Transverse colon (tissue), 4 donors: ENCODE measurements around the gene INSRR. TPM values are rescaled to one million over a fixed set of nuclear protein-coding genes. Genes with fewer than 3 reads are reported as not detected.

Source experiments
- DNase-seq: peaks from one replicate; pipeline ENCODE4 v3.0.0-alpha.2; 2019
- H3K27ac ChIP-seq, 4 donors: fragments of 200-600 bp; sonication (generic); 2 replicates each; pipeline ENCODE4 v1.5.1; 2016 to 2018; ENCODE audit warnings: inconsistent platforms in 4 of 4
- H3K27me3 ChIP-seq: fragments of 200-600 bp; sonication (generic); 2 replicates; pipeline ENCODE4 v1.5.1; 2017; ENCODE audit warnings: inconsistent platforms
- H3K36me3 ChIP-seq, 4 donors: fragments of 200-600 bp; sonication (generic); 2 replicates each; pipeline ENCODE4 v1.5.1; 2017 to 2019; ENCODE audit warnings: inconsistent platforms in 4 of 4
- H3K4me1 ChIP-seq, 4 donors: fragments of 200-600 bp; sonication (generic); 2 replicates each; pipeline ENCODE4 v1.5.1; 2017 to 2020; ENCODE audit warnings: inconsistent platforms in 4 of 4
- H3K4me3 ChIP-seq, 4 donors: fragments of 200-600 bp; sonication (generic); 1 replicate in 1 of 4; 2 replicates in 3 of 4; pipeline versions ENCODE4 v1.5.1 to v1.6.1; 2017 to 2019; ENCODE audit warnings: inconsistent platforms in 4 of 4
- H3K9me3 ChIP-seq, 2 donors: fragments of 200-600 bp; sonication (generic); 2 replicates each; pipeline ENCODE4 v1.5.1; 2017 to 2019; ENCODE audit warnings: inconsistent platforms in 2 of 2
- CTCF ChIP-seq, 5 experiments: fragments of 200-600 bp in 3 of 5; fragments of 450-650 bp in 2 of 5; sonication (generic) in 3 of 5; IDR thresholded peaks; 1 replicate in 2 of 5; 2 replicates in 3 of 5; pipeline ENCODE4 v1.5.1; 2016 to 2017; ENCODE audit warnings: antibody characterized with exemption in 5 of 5, inconsistent platforms in 3 of 5, mild to moderate bottlenecking in 2 of 5, moderate library complexity in 1 of 5
- EP300 ChIP-seq: sonication (generic); formaldehyde crosslinking; IDR thresholded peaks from one replicate; pipeline ENCODE4 v1.6.1; 2017; ENCODE audit warnings: antibody characterized with exemption, low read depth
- POLR2A ChIP-seq: fragments of 450-650 bp; IDR thresholded peaks from one replicate; pipeline ENCODE4 v1.6.1; 2016; ENCODE audit warnings: antibody characterized with exemption, mild to moderate bottlenecking, moderate library complexity
- POLR2AphosphoS5 ChIP-seq, 3 donors: sonication (generic); formaldehyde crosslinking; IDR thresholded peaks; one replicate each; pipeline ENCODE4 v1.6.1; 2016; ENCODE audit warnings: antibody characterized with exemption in 3 of 3
- WGBS, 2 donors: methylation state at CpG; one replicate each; pipeline ENCODE4 v1.1.5; 2018; ENCODE audit warnings: low coverage in 1 of 2; 5-methylcytosine and 5-hydroxymethylcytosine counted together
- in situ Hi-C, 4 donors: fragments of 200-750 bp; cut with MboI; loops; one replicate each; pipeline versions ENCODE4 v1.15.0 to v1.15.1; 2017; ENCODE audit warnings: low sequenced_read_pairs in 3 of 4, low pct_ligation_motif_present in 1 of 4, low pct_unique_long_range_greater_than_20kb in 1 of 4
- intact Hi-C: fragments of 100-400 bp; cut with DNase I; formaldehyde crosslinking; loops from one replicate; pipeline ENCODE4 v1.15.1; 2023; ENCODE audit warnings: low total_unique reads
- total RNA-seq, 4 donors: library from RNA; depleted of rRNA; stranded (reverse); fragments of >200 nt; gene quantifications; one replicate each; pipeline ENCODE4 v1.1.0, GENCODE V29; 2016

Gene INSRR
- total RNA-seq, 4 donors from 2014 or later, result not detected

GRCh38 chr1:156796340-156797097 is 62.4 kb downstream of the INSRR start:
- peak; percentile 21 for DNase-seq
- no peak for TF ChIP-seq POLR2AphosphoS5 (IDR thresholded peaks at IDR 0.05)
- WGBS, 2 donors, result 64 to 71% methylated on average over 8 of the region's 8 CpGs
- intact Hi-C loops, result no loop called here
- Histone ChIP-seq H3K4me1 (no peaks in the 10 kb centered on the region), H3K9me3 (no peaks in the 10 kb centered on the region), H3K27me3 (no peaks in the 10 kb centered on the region), H3K27ac (peak overlapping the region in 1 of 4 donors; percentile 49), H3K36me3 (peaks cover 0 to 85% (median 41%) of the 10 kb centered on the region in 4 donors), H3K4me3 (no peak overlapping the region)
- in situ Hi-C loops, result no loop called here

- H3K9me3 ChIP-seq, result no peaks in the 10 kb centered on the region
- 48 to 50% methylated on average over 2 to 7 of the region's 7 CpGs for WGBS, 2 donors
- intact Hi-C loops (no loop called here), in situ Hi-C loops (no loop called here)
- no peaks in the 10 kb centered on the region for H3K27me3 ChIP-seq
- no peaks in the 10 kb centered on the region for H3K4me1 ChIP-seq
- no peak overlapping the region for H3K4me3 ChIP-seq
- peaks cover 0 to 87% (median 40%) of the 10 kb centered on the region in 4 donors for H3K36me3 ChIP-seq
- no peak for TF ChIP-seq POLR2A
- no peak for TF ChIP-seq CTCF (IDR thresholded peaks at IDR 0.05)
- TF ChIP-seq POLR2AphosphoS5 (IDR thresholded peaks at IDR 0.05), result no peak
- no peak for TF ChIP-seq EP300
- peak overlapping the region in 1 of 4 donors; percentile 41 for H3K27ac ChIP-seq
- no peak for DNase-seq
These were observed 63.1 kb downstream of the INSRR start for GRCh38 chr1:156795787-156796186.

GRCh38 chr1:156795374-156795733 is 63.6 kb downstream of the INSRR start:
- in situ Hi-C loops, result no loop called here
- no peak for TF ChIP-seq CTCF (IDR thresholded peaks at IDR 0.05)
- TF ChIP-seq EP300, result no peak
- TF ChIP-seq POLR2A, result no peak
- TF ChIP-seq POLR2AphosphoS5 (IDR thresholded peaks at IDR 0.05), result no peak
- no peak for DNase-seq
- Histone ChIP-seq H3K4me3 (no peak overlapping the region), H3K27ac (peak overlapping the region in 1 of 4 donors; percentile 41), H3K9me3 (no peaks in the 10 kb centered on the region), H3K27me3 (no peaks in the 10 kb centered on the region), H3K36me3 (peaks cover 0 to 82% (median 38%) of the 10 kb centered on the region in 4 donors), H3K4me1 (no peaks in the 10 kb centered on the region)
- intact Hi-C loops, result no loop called here
- WGBS, 2 donors, result 92 to 93% methylated on average over 5 of the region's 5 CpGs

GRCh38 chr1:156794506-156795373 is 64.2 kb downstream of the INSRR start:
- Histone ChIP-seq H3K36me3 (peaks cover 0 to 79% (median 36%) of the 10 kb centered on the region in 4 donors), H3K4me3 (no peak overlapping the region), H3K9me3 (no peaks in the 10 kb centered on the region), H3K27me3 (no peaks in the 10 kb centered on the region), H3K4me1 (no peaks in the 10 kb centered on the region), H3K27ac (no peak overlapping the region)
- no peak for DNase-seq
- in situ Hi-C loops (no loop called here), intact Hi-C loops (no loop called here)
- TF ChIP-seq EP300 (no peak), POLR2A (no peak), POLR2AphosphoS5 (IDR thresholded peaks at IDR 0.05) (no peak), CTCF (IDR thresholded peaks at IDR 0.05) (no peak)
- WGBS, 2 donors, result 74 to 86% methylated on average over 6 to 7 of the region's 7 CpGs

Other genes with a start within 250 kb of the INSRR start
- 1 to 10 TPM in 1 of 4 donors, under 1 TPM in 1, not detected in 2; 0.55 to 1.9 TPM for gene HAPLN2, start 239.7 kb downstream of the INSRR start, total RNA-seq
- under 1 TPM in 2 of 4 donors, not detected in 2; 0.55 to 0.95 TPM for gene BCAN, start 217.0 kb downstream of the INSRR start, total RNA-seq
- 10 to 100 TPM in 1 of 4 donors, 1 to 10 TPM in 3; 3.3 to 15.5 (median 5.5) TPM for gene NES, start 181.7 kb downstream of the INSRR start, total RNA-seq
- gene CRABP2, start 153.5 kb downstream of the INSRR start, total RNA-seq, result 1 to 10 TPM in 1 of 4 donors, under 1 TPM in 1, not detected in 2; 0.79 to 1.9 TPM
- gene METTL25B, start 130.6 kb downstream of the INSRR start, total RNA-seq, result 10 to 100 TPM; 37.4 to 40.8 (median 39.0) TPM
- gene ISG20L2, start 130.4 kb downstream of the INSRR start, total RNA-seq, result 10 to 100 TPM; 25.8 to 61.7 (median 33.1) TPM
- 10 to 100 TPM in 3 of 4 donors, 1 to 10 TPM in 1; 6.8 to 44.9 (median 37.1) TPM for gene MRPL24, start 118.0 kb downstream of the INSRR start, total RNA-seq
- gene HDGF, start 107.4 kb downstream of the INSRR start, total RNA-seq, result 100 to 1,000 TPM; 150 to 204 (median 179) TPM
- gene PRCC, start 91.6 kb downstream of the INSRR start, total RNA-seq, result 10 to 100 TPM; 15.1 to 69.9 (median 39.4) TPM
- 1 to 10 TPM in 3 of 4 donors, not detected in 1; 1.9 to 5.9 (median 3.4) TPM for gene SH2D2A, start 42.3 kb downstream of the INSRR start, total RNA-seq
- 1 to 10 TPM in 1 of 4 donors, under 1 TPM in 2, not detected in 1; 0.20 to 2.6 (median 0.64) TPM for gene NTRK1, start 1.7 kb upstream of the INSRR start, total RNA-seq
- gene PEAR1, start 34.6 kb upstream of the INSRR start, total RNA-seq, result 1 to 10 TPM; 1.8 to 5.6 (median 3.7) TPM
- 1 to 10 TPM in 1 of 4 donors, not detected in 3; 1.2 TPM for gene LRRC71, start 61.5 kb upstream of the INSRR start, total RNA-seq
- gene ARHGEF11, start 186.6 kb upstream of the INSRR start, total RNA-seq, result 10 to 100 TPM; 52.6 to 82.8 (median 62.1) TPM
- gene ETV3L, start 240.7 kb upstream of the INSRR start, total RNA-seq, result not detected